HG03159 (cell line): ENCODE results near the gene P4HA1.

ENCODE experiments used
- ATAC-seq: cut with Tn5 transposase; IDR thresholded peaks from one replicate; pipeline ENCODE4 v1.9.1; 2021; ENCODE audit warnings: mild to moderate bottlenecking, moderate library complexity; ENCODE audit not compliant: unreplicated experiment

The P4HA1 gene

GRCh38 chr10:73094986-73095480 lies 1.6 kb downstream of the P4HA1 start:
- ATAC-seq, result no peak

- no peak for ATAC-seq
Observed at GRCh38 chr10:73093922-73094850, 2.5 kb downstream of the P4HA1 start.

GRCh38 chr10:73092830-73093229 lies 3.8 kb downstream of the P4HA1 start:
- ATAC-seq, result no peak

GRCh38 chr10:73088304-73088703 lies 8.4 kb downstream of the P4HA1 start:
- ATAC-seq, result no peak

GRCh38 chr10:73086816-73087215 lies 9.8 kb downstream of the P4HA1 start:
- ATAC-seq, result no peak

GRCh38 chr10:73084209-73084608 lies 12.5 kb downstream of the P4HA1 start:
- ATAC-seq, result no peak

- ATAC-seq, result no peak
Observed at GRCh38 chr10:73083221-73083620, 13.4 kb downstream of the P4HA1 start.

- ATAC-seq, result peak; percentile 67
Observed at GRCh38 chr10:73079779-73080541, 16.7 kb downstream of the P4HA1 start.

- ATAC-seq, result no peak
Observed at GRCh38 chr10:73076360-73077183, 20.1 kb downstream of the P4HA1 start.

GRCh38 chr10:73075829-73076228 lies 20.8 kb downstream of the P4HA1 start:
- ATAC-seq, result no peak

GRCh38 chr10:73073627-73074026 lies 23.0 kb downstream of the P4HA1 start:
- no peak for ATAC-seq

- no peak for ATAC-seq
Observed at GRCh38 chr10:73065441-73065840, 31.2 kb downstream of the P4HA1 start.

GRCh38 chr10:73061743-73062142 lies 34.9 kb downstream of the P4HA1 start:
- no peak for ATAC-seq

GRCh38 chr10:73060738-73061635 lies 35.7 kb downstream of the P4HA1 start:
- ATAC-seq, result no peak

GRCh38 chr10:73060173-73060572 lies 36.5 kb downstream of the P4HA1 start:
- no peak for ATAC-seq

- ATAC-seq, result no peak
Observed at GRCh38 chr10:73058057-73058591, 38.5 kb downstream of the P4HA1 start.

GRCh38 chr10:73054286-73054685 lies 42.4 kb downstream of the P4HA1 start:
- peak; percentile 87 for ATAC-seq

- no peak for ATAC-seq
Observed at GRCh38 chr10:73053275-73053674, 43.4 kb downstream of the P4HA1 start.
